CD14-positive monocyte (primary cell): ENCODE results near the gene TMEM198. TPM values are rescaled to one million over a fixed set of nuclear protein-coding genes. Genes with fewer than 3 reads are reported as not detected.

Experiments
- DNase-seq, 3 donors: peaks; one replicate each; pipeline ENCODE4 v3.0.0-alpha.2; 2011 to 2022
- H2AFZ ChIP-seq: 2 replicates; pipeline ENCODE4 v1.6.0; 2012; ENCODE audit warnings: mild to moderate bottlenecking, low read depth, low read length, inconsistent platforms; ENCODE audit not compliant: insufficient read depth, poor library complexity, severe bottlenecking
- H3K27ac ChIP-seq, 2 donors: 1 replicate in 1 of 2; 2 replicates in 1 of 2; pipeline ENCODE4 v1.5.1; 2012 to 2013; ENCODE audit warnings: low read length in 2 of 2, control low read depth in 1 of 2, inconsistent platforms in 1 of 2, low read depth in 1 of 2, mild to moderate bottlenecking in 1 of 2
- H3K27me3 ChIP-seq, 2 donors: one replicate each; pipeline versions ENCODE4 v1.6.0 to v1.6.1; 2011 to 2013; ENCODE audit warnings: low read length in 2 of 2; ENCODE audit not compliant: control insufficient read depth in 2 of 2, insufficient read depth in 2 of 2
- H3K36me3 ChIP-seq, 2 donors: replicated peaks in 1 of 2; 1 replicate in 1 of 2; 2 replicates in 1 of 2; pipeline versions ENCODE4 v1.5.1 to v1.6.1; 2012 to 2013; ENCODE audit warnings: low read length in 2 of 2, control low read depth in 1 of 2, inconsistent platforms in 1 of 2, mild to moderate bottlenecking in 1 of 2; ENCODE audit not compliant: insufficient read depth in 2 of 2, control insufficient read depth in 1 of 2
- H3K4me1 ChIP-seq, 2 donors: 1 replicate in 1 of 2; 2 replicates in 1 of 2; pipeline versions ENCODE4 v1.5.1 to v1.6.1; 2012 to 2013; ENCODE audit warnings: low read length in 2 of 2, control low read depth in 1 of 2, inconsistent platforms in 1 of 2, mild to moderate bottlenecking in 1 of 2, moderate library complexity in 1 of 2; ENCODE audit not compliant: insufficient read depth in 2 of 2, control insufficient read depth in 1 of 2
- H3K4me2 ChIP-seq: replicated peaks from 2 replicates; pipeline ENCODE3; 2012; ENCODE audit warnings: low read length, moderate library complexity, mild to moderate bottlenecking; ENCODE audit not compliant: poor library complexity, severe bottlenecking; ENCODE audit errors: extremely low read depth
- H3K4me3 ChIP-seq, 3 experiments: fragments of 200-600 bp in 1 of 3; sonication (generic) in 1 of 3; replicated peaks in 1 of 3; 1 replicate in 2 of 3; 2 replicates in 1 of 3; pipeline ENCODE4 v1.5.1; 2011 to 2013; ENCODE audit warnings: low read length in 3 of 3, mild to moderate bottlenecking in 3 of 3, control low read depth in 2 of 3, low read depth in 2 of 3, inconsistent platforms in 1 of 3, moderate library complexity in 1 of 3
- H3K79me2 ChIP-seq: 2 replicates; pipeline ENCODE4 v1.6.0; 2012; ENCODE audit warnings: mild to moderate bottlenecking, control low read depth, inconsistent platforms, low read length, moderate library complexity; ENCODE audit not compliant: insufficient read depth
- H3K9ac ChIP-seq: 2 replicates; pipeline ENCODE4 v1.6.0; 2017; ENCODE audit warnings: low read length, mild to moderate bottlenecking; ENCODE audit not compliant: insufficient read depth, poor library complexity, severe bottlenecking
- H3K9me3 ChIP-seq, 2 donors: replicated peaks in 1 of 2; 1 replicate in 1 of 2; 2 replicates in 1 of 2; pipeline versions ENCODE4 v1.5.1 to v1.6.1; 2012 to 2013; ENCODE audit warnings: low read length in 2 of 2, control low read depth in 1 of 2; ENCODE audit not compliant: control insufficient read depth in 1 of 2, insufficient read depth in 1 of 2
- H4K20me1 ChIP-seq: 2 replicates; pipeline ENCODE4 v1.6.0; 2012; ENCODE audit warnings: mild to moderate bottlenecking, low read length, control low read depth, moderate library complexity; ENCODE audit not compliant: insufficient read depth
- H3K27ac Mint-ChIP-seq, 7 donors: one replicate each; pipeline ENCODE4 v1.8.0; 2020; ENCODE audit warnings: mild to moderate bottlenecking in 7 of 7, mixed read lengths in 7 of 7, moderate library complexity in 6 of 7, inconsistent platforms in 2 of 7
- H3K27me3 Mint-ChIP-seq, 3 donors: one replicate each; pipeline ENCODE4 v1.8.0; 2021 to 2022; ENCODE audit warnings: low read depth in 3 of 3, mild to moderate bottlenecking in 3 of 3, mixed read lengths in 3 of 3, moderate library complexity in 3 of 3, inconsistent platforms in 1 of 3
- H3K36me3 Mint-ChIP-seq, 2 donors: one replicate each; pipeline ENCODE4 v1.8.0; 2020; ENCODE audit warnings: mixed read lengths in 2 of 2, inconsistent platforms in 1 of 2, mild to moderate bottlenecking in 1 of 2
- H3K4me1 Mint-ChIP-seq: one replicate; pipeline ENCODE4 v1.8.0; 2020; ENCODE audit warnings: mild to moderate bottlenecking, mixed read lengths
- H3K4me3 Mint-ChIP-seq, 2 donors: one replicate each; pipeline ENCODE4 v1.8.0; 2020; ENCODE audit warnings: mild to moderate bottlenecking in 2 of 2, mixed read lengths in 2 of 2, moderate library complexity in 1 of 2
- H3K9me3 Mint-ChIP-seq, 7 donors: one replicate each; pipeline ENCODE4 v1.8.0; 2020 to 2022; ENCODE audit warnings: mixed read lengths in 7 of 7, mild to moderate bottlenecking in 6 of 7, moderate library complexity in 6 of 7, inconsistent platforms in 2 of 7
- CTCF ChIP-seq: fragments of 200-600 bp; IDR thresholded peaks from one replicate; pipeline ENCODE4 v1.8.0; 2022; ENCODE audit warnings: antibody characterized with exemption, mild to moderate bottlenecking
- WGBS: methylation state at CpG from one replicate; pipeline ENCODE4 v1.1.5; 2013; ENCODE audit warnings: missing lambda C conversion rate; ENCODE audit not compliant: insufficient coverage; 5-methylcytosine and 5-hydroxymethylcytosine counted together
- intact Hi-C, 2 donors: fragments of 100-400 bp; cut with micrococcal nuclease; formaldehyde crosslinking; loops; one replicate each; pipeline versions ENCODE4 v1.15.0 to v1.15.1; 2023
- polyA plus RNA-seq, 3 donors: library from polyadenylated mRNA; depleted of rRNA in 1 of 3; unstranded in 2 of 3; stranded (reverse) in 1 of 3; fragments of 300-500 nt in 2 of 3; fragments of >200 nt in 1 of 3; fragmentation: Illumina TruSeq in 2 of 3; gene quantifications; 1 replicate in 2 of 3; 2 replicates in 1 of 3; pipeline ENCODE4 v1.2.3, GENCODE V29; 2012 to 2021

The TMEM198 gene
- polyA plus RNA-seq, 3 donors = not detected

DNA sequence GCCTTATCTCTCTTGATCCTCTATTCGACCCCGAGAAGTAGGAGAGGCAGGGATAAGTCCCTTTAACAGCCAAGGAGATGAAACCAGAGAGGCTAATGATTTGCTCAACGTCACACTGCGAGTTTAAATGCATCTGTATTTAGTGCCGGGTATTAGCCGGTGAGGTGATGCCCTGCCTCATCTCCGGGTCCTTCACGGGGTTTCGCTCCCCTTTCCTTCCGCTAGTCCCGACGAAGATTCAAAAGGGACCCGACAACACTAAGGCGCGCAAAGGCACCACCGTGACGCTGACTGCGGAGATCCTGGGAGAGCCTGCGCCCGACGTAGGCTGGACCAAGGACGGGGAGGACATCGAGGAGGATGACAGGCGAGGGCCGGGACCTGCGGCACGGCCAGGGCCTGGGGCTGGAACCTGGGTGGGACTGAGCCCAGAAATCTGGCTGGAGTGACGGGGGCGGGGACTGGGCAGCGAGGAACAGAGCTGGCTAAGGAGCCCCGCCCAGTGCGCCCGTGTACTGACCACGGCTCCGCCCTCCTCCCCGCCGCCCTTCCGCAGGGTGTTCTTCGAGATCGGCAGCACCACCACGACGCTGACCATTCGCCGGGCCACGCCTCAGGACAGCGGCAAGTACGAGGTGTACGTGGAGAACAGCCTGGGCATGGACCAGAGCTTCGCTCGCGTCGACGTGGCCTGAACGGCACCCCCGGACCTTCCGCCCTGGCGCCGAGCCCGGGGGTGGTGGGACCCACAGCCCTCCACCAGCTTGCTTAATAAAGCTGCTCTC, 46.1 kb upstream of the TMEM198 start:
- H3K4me2 ChIP-seq = peak overlapping the region; percentile 97
- Mint-ChIP-seq H3K27ac (peak overlapping the region; percentile 94 to 99 (median 97)), H3K9me3 (peaks cover 0 to 22% (median 1%) of the 10 kb centered on the region in 7 donors), H3K27me3 (peaks cover 48 to 51% (median 50%) of the 10 kb centered on the region in 3 donors), H3K4me1 (peaks cover 38% of the 10 kb centered on the region), H3K4me3 (peak overlapping the region; percentile 98 to 100), H3K36me3 (peaks cover 10 to 21% of the 10 kb centered on the region in 2 donors)
- DNase-seq = peak; percentile 73 to 78 (median 77)
- H3K9ac ChIP-seq = peak overlapping the region; percentile 91
- TF ChIP-seq CTCF = no peak
- peak overlapping the region; percentile 94 for H2AFZ ChIP-seq
- WGBS = 2% methylated on average over 57 of the region's 59 CpGs
- peaks cover 11% of the 10 kb centered on the region for H3K79me2 ChIP-seq
- peaks cover 28 to 43% of the 10 kb centered on the region in 2 donors for H3K4me1 ChIP-seq
- peaks cover 2 to 10% of the 10 kb centered on the region in 2 donors for H3K9me3 ChIP-seq
- peaks cover 31 to 48% of the 10 kb centered on the region in 2 donors for H3K27me3 ChIP-seq
- H3K27ac ChIP-seq = peak overlapping the region; percentile 89 to 90
- H3K4me3 ChIP-seq = peak overlapping the region; percentile 58 to 93 (median 80)
- peaks cover 6 to 18% of the 10 kb centered on the region in 2 donors for H3K36me3 ChIP-seq
- intact Hi-C loops = loop anchor here (5.0 to 10.0 kb wide), 4 partner anchors 35 to 333 kb away; partner anchors contain the start of genes DNPEP (in 2 of the 2), STK11IP (in 2 of the 2) and NHEJ1 (in 1 of the 2)
- H4K20me1 ChIP-seq = no peaks in the 10 kb centered on the region

DNA sequence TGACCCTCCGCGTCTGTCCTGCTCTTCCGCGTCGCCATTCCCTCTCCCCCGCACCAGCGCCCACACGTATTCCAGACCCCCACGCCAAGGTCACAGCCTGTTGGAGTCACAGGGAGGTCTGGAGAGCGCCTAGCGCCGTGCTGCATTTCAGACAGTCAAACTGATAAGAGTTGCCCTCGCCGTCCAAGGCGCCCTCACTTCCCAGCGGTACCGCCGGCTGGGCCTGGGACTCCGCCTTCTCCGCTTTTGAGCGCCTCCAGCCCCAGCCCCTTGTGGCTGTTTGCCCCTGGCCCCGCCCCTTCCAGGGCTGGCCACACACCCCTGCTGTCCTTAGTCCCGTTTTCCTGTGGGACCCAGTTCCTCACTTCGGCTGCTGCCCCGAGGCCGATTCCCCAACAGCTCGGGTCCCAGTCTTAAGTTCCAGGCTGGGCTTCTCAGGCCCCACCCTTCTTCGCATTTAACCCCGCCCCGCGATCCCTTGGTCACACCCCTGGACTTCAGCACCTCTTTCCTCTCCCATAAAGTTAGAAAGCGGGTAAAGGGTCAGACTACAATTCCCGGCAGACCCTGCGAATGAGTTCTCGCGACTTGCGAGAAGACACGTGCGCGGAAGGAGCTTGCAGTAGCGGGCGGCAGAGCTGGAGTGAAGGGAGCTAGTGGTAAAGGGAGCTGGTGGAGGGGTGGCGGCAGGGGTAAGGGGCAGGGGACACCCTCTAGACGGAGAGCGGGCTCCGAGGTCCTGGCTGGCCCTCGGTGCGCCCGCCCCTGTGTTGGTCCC, 45.4 kb upstream of the TMEM198 start, which contains the start of gene GMPPA:
TSS of gene GMPPA (plus strand) at position 612 of the 778 bp plus-strand sequence. CDS start 1,085 bp downstream, outside the sequence.
- no peaks in the 10 kb centered on the region for H4K20me1 ChIP-seq
- peaks cover 31 to 42% of the 10 kb centered on the region in 2 donors for H3K27me3 ChIP-seq
- H3K4me1 Mint-ChIP-seq = peaks cover 38% of the 10 kb centered on the region
- H3K4me2 ChIP-seq = peak within 1 kb of the TSS; percentile 97
- peaks cover 42 to 46% (median 43%) of the 10 kb centered on the region in 3 donors for H3K27me3 Mint-ChIP-seq
- H3K9me3 ChIP-seq = peaks cover 2 to 10% of the 10 kb centered on the region in 2 donors
- H3K27ac Mint-ChIP-seq = peak within 1 kb of the TSS; percentile 94 to 99 (median 97)
- H3K9me3 Mint-ChIP-seq = peaks cover 0 to 19% (median 1%) of the 10 kb centered on the region in 7 donors
- peaks cover 11% of the 10 kb centered on the region for H3K79me2 ChIP-seq
- H3K27ac ChIP-seq = peak within 1 kb of the TSS; percentile 89 to 90
- peak within 1 kb of the TSS; percentile 58 to 93 (median 80) for H3K4me3 ChIP-seq
- 0% methylated on average over 45 of the region's 49 CpGs for WGBS
- no peak for TF ChIP-seq CTCF
- peaks cover 8 to 25% of the 10 kb centered on the region in 2 donors for H3K36me3 ChIP-seq
- H3K4me1 ChIP-seq = peaks cover 28 to 43% of the 10 kb centered on the region in 2 donors
- peak within 1 kb of the TSS; percentile 94 for H2AFZ ChIP-seq
- peak within 1 kb of the TSS; percentile 98 to 100 for H3K4me3 Mint-ChIP-seq
- peaks cover 13 to 26% of the 10 kb centered on the region in 2 donors for H3K36me3 Mint-ChIP-seq
- H3K9ac ChIP-seq = peak within 1 kb of the TSS; percentile 91
- intact Hi-C loops = loop anchor here (5.0 to 10.0 kb wide), 4 partner anchors 34 to 334 kb away; partner anchors contain the start of genes DNPEP (in 2 of the 2), STK11IP (in 2 of the 2) and NHEJ1 (in 1 of the 2)
- peak; percentile 93 to 95 (median 94) for DNase-seq
